GM19438 (cell line): ENCODE measurements around the gene EVI5.
"Not testable (repeated sequence)": the region's sequence is repeated elsewhere in the genome, so short reads cannot be mapped to it uniquely, and the experiment has no call there.

ENCODE experiments used
- ATAC-seq: cut with Tn5 transposase; IDR thresholded peaks from one replicate; pipeline ENCODE4 v1.9.1; 2021; ENCODE audit warnings: low read depth; ENCODE audit not compliant: unreplicated experiment

Gene EVI5

GRCh38 chr1:92532371-92532770 is 252.5 kb downstream of the EVI5 start:
- ATAC-seq: not testable (repeated sequence)

GRCh38 chr1:92531939-92532338 is 253.0 kb downstream of the EVI5 start:
- not testable (repeated sequence) for ATAC-seq

- no peak for ATAC-seq
Measured at GRCh38 chr1:92527670-92528069, 257.2 kb downstream of the EVI5 start.

- ATAC-seq: not testable (repeated sequence)
Measured at GRCh38 chr1:92524944-92525590, 259.8 kb downstream of the EVI5 start.

- no peak for ATAC-seq
Measured at GRCh38 chr1:92519043-92519442, 265.9 kb downstream of the EVI5 start.

GRCh38 chr1:92516574-92516973 is 268.3 kb downstream of the EVI5 start:
- ATAC-seq: no peak

GRCh38 chr1:92515796-92516201 is 269.1 kb downstream of the EVI5 start:
- no peak for ATAC-seq

GRCh38 chr1:92511541-92511940 is 273.4 kb downstream of the EVI5 start:
- ATAC-seq: peak; percentile 84

GRCh38 chr1:92509619-92510018 is 275.3 kb downstream of the EVI5 start:
- ATAC-seq: no peak

GRCh38 chr1:92505015-92505692 is 279.8 kb downstream of the EVI5 start:
- no peak for ATAC-seq

- ATAC-seq: no peak
Measured at GRCh38 chr1:92504291-92505014, 280.5 kb downstream of the EVI5 start.

GRCh38 chr1:92503926-92504285 is 281.0 kb downstream of the EVI5 start:
- ATAC-seq: no peak

- ATAC-seq: no peak
Measured at GRCh38 chr1:92503043-92503925, 281.6 kb downstream of the EVI5 start.

GRCh38 chr1:92502247-92502646 is 282.7 kb downstream of the EVI5 start:
- peak; percentile 47 for ATAC-seq

GRCh38 chr1:92500552-92500951 is 284.4 kb downstream of the EVI5 start:
- ATAC-seq: no peak

GRCh38 chr1:92495392-92496063 is 289.4 kb downstream of the EVI5 start:
- ATAC-seq: no peak

GRCh38 chr1:92494485-92495141 is 290.3 kb downstream of the EVI5 start:
- no peak for ATAC-seq

- no peak for ATAC-seq
Measured at GRCh38 chr1:92493139-92493538, 291.8 kb downstream of the EVI5 start.

GRCh38 chr1:92488832-92489231 is 296.1 kb downstream of the EVI5 start:
- no peak for ATAC-seq

GRCh38 chr1:92488416-92488815 is 296.5 kb downstream of the EVI5 start:
- ATAC-seq: no peak
